SHP77 (cell line): ENCODE data around the gene DEUP1.
"Not testable (repeated sequence)": the region's sequence is repeated elsewhere in the genome, so short reads cannot be mapped to it uniquely, and the experiment has no call there.

Experiments used
- DNase-seq, 2 experiments: peaks; one replicate each; lab custom pipeline; 2025; lab: John Stamatoyannopoulos, UW

DEUP1 gene

DNA sequence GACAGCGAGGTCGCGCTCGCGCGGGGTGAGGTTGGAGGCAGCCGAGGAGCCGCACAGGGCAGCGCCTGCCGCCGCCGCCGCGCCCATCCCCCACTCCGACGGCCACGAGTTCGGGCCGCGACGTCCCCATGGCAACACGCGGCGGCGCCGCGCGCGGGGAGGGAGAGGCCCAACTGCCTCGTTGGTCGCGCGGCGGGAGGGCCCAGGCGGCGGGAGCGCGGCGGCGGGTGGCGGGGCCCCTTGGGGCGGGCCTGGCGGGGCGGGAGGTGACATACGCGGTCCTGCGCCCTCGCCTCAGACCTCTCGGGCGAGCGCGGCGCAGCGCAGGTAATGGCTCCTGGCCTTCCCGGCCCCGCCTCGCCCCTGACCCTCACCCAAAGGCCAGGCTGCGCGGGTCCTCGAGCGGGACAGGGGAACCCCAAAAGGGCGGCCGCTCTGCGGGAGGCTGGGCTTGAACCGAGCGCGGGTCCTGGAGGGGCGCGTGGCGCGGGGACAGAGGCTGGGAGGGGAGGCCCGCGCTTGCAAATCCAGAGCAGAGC lies at the start of gene DEUP1:
DEUP1 (plus strand) TSS at position 297 of the 539 bp plus-strand sequence. CDS start 1,518 bp downstream, outside the sequence.
- DNase-seq: no peak

DNA sequence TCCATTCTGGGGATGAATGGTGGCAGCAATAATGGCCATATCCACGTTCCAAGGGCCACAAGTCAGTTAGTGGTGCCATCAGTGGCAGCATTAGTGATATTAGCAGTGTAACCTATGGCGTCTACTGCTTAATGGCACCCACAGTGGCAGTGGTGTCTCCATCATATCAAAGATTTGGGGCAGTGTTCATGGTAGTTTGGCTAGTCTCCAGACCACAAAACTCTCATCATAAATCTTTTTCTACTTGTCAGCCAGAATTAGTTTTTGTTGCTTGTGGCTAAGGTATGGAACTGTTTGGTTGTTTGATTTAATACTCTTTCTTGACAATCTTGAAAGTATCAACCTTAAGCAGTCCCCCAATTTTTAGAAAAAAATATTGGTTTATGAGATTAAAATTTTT lies 45.1 kb upstream of the DEUP1 start:
- no peak for DNase-seq

DNA sequence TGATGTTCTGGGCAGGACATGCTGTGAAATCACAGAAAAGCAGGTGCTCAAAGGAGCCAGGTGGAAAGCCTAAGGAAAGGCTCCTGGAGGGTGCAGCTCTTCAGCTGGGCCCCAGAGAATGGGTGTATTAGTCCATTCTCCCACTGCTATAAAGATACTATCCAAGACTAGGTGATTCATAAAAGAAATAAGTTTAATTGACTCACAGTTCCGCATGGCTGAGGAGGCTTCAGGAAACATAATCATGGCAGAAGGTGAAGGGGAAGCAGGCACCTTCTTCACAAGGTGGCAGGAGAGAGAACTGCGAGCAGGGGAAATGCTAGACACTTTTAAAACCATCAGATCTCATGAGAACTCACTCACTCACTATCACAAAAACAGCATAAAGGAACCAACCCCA lies 43.1 kb upstream of the DEUP1 start:
- peak in 1 of 2 experiments; percentile 46 for DNase-seq

DNA sequence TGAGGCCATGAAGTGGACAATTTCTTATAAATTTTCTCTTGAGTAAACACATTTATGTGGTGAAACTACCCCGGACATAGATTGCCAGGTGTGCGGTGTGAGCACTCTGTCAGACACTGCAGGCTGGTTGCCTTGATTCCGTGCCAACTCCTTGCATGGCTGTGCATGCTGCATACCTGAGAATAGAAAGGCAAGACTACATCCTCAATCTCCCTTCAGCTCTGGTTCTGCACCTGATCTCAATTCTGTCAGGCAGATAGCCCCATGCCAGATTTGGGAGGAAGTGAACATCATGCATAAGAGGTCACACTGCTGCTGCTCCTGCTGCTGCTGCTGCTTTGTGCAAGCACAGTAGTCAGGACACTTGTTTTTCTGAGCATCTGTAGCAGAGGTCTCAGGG lies 42.5 kb upstream of the DEUP1 start:
- peak; percentile 78 to 85 for DNase-seq

- no peak for DNase-seq
Observed at GRCh38 chr11:93288767-93289166, 41.8 kb upstream of the DEUP1 start.

DNA sequence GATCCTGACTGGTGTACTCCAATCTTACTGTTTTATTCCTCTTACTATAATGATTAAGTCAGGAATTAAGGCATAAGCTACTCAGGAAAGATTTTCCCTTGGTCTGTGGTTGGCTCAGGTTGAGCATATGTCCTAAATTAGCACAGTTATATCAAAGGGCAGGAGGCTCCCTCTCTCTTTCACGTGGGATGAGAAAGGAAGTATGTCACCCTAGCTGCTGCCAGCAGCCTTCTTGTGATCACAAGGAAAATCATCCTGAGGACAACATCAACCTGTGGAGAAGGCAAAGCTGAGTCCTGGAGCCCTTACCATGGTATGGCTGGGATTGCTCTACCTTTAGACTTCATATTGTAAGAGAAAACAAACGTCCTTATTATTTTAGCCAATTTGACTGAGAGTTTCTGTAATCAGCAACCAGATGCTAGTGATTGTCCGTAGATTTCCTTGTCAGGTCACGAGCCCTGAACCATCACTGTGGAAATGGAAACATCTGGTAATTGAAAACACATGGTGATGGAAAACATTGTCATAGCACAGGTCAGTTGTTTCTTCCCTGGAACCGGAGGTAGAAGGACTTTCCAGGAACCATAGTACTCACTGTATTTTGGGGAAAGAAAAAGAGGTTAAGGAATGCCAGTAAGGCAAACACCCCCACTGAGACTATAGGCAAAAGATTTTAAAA lies 40.6 kb upstream of the DEUP1 start:
- no peak for DNase-seq

GRCh38 chr11:93291110-93291509 lies 39.4 kb upstream of the DEUP1 start:
- no peak for DNase-seq

GRCh38 chr11:93291898-93292297 lies 38.6 kb upstream of the DEUP1 start:
- no peak for DNase-seq

DNA sequence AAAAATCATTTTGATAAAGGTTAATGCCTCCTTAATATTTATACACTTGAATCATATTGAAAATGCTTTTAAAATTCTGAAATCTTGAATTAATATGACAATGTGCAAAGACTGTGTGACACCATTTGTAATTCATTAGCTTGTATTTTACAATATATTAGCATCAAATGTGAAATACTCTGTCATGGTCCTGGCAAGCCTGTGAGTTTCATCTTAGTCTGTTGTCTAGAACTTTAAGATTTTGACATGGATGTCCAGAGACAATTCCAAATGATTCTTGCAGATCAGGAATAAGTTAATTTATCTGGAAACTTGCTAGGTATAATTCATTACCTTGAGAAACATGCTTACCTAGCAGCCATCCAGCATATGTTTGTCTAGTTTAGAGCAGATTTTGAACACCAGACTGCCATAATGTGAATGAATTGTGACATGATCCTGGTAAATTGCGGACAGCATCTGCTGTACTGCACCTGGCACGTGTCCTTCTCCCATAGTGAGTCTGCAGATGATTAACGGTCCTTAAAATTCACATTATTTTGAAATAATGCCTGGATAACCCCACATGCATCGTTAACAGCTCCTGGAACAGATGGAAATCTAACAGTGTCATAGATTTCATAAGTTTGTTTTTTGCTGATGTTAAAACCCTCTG lies 34.5 kb upstream of the DEUP1 start:
- DNase-seq: peak in 1 of 2 experiments; percentile 53

DNA sequence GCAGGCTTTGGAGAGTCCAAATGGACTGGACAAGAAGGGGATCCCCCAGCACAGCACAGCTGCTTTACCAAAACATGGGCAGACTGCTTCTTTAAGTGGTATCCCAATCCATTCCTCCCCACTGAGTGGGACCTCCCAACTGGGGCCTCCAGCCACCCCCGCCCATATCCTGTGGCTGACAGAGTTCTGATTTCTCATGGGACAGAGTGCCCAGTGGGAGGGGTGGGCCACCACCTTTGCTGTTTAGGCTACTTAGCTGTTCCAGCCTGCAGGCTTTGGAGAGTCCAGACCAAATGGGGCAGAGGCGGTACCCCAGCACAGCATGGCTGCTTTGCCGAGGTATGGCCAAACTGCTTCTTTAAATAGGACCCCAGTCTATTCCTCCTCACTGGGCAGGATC lies 26.9 kb upstream of the DEUP1 start:
- no peak for DNase-seq

- DNase-seq: not testable (repeated sequence)
Observed at GRCh38 chr11:93314399-93314798, 16.1 kb upstream of the DEUP1 start.

GRCh38 chr11:93319224-93319839 lies 11.2 kb upstream of the DEUP1 start:
- DNase-seq: no peak

- DNase-seq: no peak
Observed at GRCh38 chr11:93320230-93320629, 10.3 kb upstream of the DEUP1 start.

DNA sequence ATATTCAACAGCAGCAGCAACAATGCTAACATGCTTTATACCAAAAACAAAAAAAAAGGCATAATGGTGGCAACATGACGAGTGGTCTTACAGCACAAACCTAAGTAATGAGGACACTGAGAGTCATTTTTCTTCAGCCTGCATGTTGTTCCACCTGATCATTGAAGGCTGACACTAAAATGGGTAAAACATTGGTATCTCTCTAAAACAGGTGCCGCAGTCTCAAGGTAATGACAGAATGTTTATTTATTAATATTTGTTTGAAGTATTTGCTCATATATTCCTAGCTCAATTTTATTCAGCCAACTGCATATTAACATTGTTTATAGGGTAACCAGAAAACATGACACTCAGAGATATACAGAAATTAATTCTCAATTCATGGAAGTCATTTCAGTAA lies 8.3 kb upstream of the DEUP1 start:
- DNase-seq: no peak

DNA sequence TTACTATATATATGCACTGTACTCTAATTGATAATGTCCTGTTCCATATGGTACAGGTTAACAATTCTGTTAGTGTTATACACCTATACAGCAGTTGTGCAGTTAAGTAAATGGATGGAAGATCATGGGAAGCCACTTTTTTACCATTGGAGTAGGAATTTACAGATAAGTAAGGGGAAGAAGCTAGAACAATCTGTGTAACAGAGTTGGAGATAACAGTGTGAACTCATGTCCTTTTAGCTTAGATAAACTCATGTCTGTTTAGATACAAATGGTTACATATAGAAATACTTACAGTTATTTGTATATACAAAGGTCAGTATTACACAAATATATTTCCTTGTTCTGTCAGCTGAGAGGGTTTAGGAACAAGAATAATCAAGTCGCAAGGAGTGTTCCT lies 6.8 kb upstream of the DEUP1 start:
- no peak for DNase-seq

DNA sequence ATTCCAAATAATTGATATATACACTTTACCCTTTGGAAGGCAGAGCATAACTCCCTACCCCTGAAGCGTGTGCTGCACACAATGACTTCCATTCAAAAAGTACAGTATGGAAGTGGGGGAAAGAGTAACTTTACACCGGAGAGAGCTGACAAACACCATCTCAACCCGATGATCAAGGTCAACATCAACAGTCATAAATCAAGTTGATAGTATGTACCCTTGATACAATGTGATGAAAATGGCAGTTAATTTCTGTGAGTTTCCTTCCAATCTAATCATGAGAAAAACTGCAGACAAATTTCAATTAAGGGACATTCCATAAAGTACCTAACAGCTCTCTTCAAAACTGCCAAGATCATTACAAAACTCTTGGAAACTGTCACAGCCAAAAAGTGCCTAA lies 6.0 kb upstream of the DEUP1 start:
- no peak for DNase-seq

- DNase-seq: no peak
Observed at GRCh38 chr11:93326681-93327080, 3.9 kb upstream of the DEUP1 start.

DNA sequence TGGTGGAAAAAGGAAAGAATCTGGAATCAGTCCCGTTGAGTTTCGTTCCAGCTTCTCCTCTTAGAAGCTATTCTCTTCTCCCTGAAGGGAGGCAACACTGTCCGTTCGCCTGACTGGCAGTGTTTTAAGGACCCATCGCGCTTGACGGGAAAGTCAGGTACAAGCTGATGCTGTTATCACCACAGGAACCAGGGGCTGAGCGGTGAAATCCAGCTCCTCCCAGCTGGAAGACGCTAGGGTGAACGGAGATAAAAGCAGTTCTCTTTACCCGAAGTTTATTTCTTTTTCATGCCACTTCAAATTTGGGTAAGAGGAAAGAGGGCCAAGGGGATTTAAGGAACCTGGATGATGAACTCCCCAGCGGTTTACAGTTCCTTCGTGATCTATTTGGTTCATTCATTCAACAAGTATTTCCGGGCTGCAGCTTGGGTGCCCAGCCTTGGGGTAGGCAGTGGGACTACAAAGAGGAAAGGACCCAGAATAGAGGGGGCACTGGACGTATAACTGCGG lies 551 bp upstream of the DEUP1 start:
- DNase-seq: no peak

DNA sequence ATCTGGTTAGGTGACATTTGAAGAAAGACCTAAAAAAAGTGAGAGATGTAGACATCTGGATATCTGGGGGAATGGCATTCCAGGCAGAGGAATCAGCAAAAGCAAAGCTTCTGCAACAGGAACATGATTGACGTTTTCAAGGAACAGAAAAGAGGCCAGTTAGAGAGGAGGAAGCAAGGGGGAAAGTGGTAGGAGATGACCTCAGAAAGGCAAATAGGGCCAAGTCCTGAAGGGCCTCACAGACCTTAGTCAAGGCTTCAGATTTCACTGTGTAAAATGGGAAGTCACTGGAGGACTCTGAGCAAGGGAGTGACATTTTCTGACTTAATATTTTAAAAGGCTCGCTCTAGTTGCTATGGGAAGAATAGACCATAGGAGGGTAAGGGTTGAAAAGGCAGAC lies 9.7 kb downstream of the DEUP1 start:
- no peak for DNase-seq

DNA sequence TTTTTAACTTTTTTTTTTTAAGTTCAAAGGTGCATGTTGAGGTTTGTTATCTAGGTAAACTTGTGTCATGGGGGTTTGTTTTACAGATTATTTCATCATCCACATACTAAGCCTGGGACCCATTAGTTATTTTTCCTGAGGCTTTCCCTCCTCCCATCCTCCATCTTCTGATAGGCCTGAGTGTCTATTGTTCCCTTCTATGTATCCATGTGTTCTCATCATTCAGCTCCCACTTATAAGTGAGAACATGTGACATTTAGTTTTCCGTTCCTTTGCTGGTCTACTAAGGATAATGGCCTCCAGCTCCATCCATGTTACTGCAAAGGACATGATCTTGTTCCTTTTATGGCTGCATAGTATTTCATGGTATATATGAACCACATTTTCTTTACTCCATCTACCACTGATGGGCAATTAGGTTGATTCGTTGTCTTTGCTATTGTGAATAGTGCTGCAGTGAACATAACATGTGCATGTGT lies 14.4 kb downstream of the DEUP1 start:
- no peak for DNase-seq

- no peak for DNase-seq
Observed at GRCh38 chr11:93348930-93349329, 18.4 kb downstream of the DEUP1 start.

DNA sequence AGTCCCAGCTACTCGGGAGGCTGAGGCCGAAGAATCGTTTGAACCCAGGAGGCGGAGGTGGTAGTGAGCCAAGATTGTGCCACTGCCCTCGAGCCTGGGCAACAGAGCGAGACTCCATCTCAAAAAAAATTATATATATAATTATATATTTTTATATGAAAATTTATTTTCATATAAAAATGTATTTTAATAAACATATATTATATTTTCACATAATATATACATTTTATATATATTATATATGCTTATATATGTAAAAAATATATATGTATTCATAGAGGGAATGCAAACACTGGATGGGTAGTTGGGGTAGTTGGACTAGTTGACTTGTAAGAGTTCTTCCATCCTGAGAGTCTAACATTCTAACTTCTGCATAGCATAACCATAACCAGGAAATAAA lies 20.3 kb downstream of the DEUP1 start:
- no peak for DNase-seq

- DNase-seq: no peak
Observed at GRCh38 chr11:93359396-93359795, 28.9 kb downstream of the DEUP1 start.
